Measurements from ENCODE around the gene NAALADL2.

NAALADL2 gene

GRCh38 chr3:174951034-174951433 is 91.9 kb downstream of the NAALADL2 start:
- Mint-ChIP-seq H3K9me3 (no peaks in the 10 kb centered on the region), H3K4me3 (no peak overlapping the region), H3K4me1 (peaks cover 4% of the 10 kb centered on the region), H3K36me3 (ENCODE audit: low read depth) (no peaks in the 10 kb centered on the region), H3K27me3 (ENCODE audit: low read depth) (no peaks in the 10 kb centered on the region), H3K27ac (no peak overlapping the region)
- no peak for TF ChIP-seq CTCF (IDR thresholded peaks at IDR 0.05; ENCODE audit: unreplicated experiment in 3 of 3)

GRCh38 chr3:174951498-174952005 is 92.4 kb downstream of the NAALADL2 start:
- TF ChIP-seq CTCF (IDR thresholded peaks at IDR 0.05; ENCODE audit: unreplicated experiment in 3 of 3): no peak
- H3K4me1 Mint-ChIP-seq: peaks cover 4% of the 10 kb centered on the region
- H3K9me3 Mint-ChIP-seq: no peaks in the 10 kb centered on the region
- H3K27me3 Mint-ChIP-seq (ENCODE audit: low read depth): no peaks in the 10 kb centered on the region
- H3K4me3 Mint-ChIP-seq: no peak overlapping the region
- H3K27ac Mint-ChIP-seq: no peak overlapping the region
- no peaks in the 10 kb centered on the region for H3K36me3 Mint-ChIP-seq (ENCODE audit: low read depth)

GRCh38 chr3:174953068-174953467 is 93.9 kb downstream of the NAALADL2 start:
- Mint-ChIP-seq H3K36me3 (ENCODE audit: low read depth) (no peaks in the 10 kb centered on the region), H3K27ac (no peak overlapping the region), H3K4me1 (peaks cover 14% of the 10 kb centered on the region), H3K9me3 (no peaks in the 10 kb centered on the region), H3K4me3 (no peak overlapping the region), H3K27me3 (ENCODE audit: low read depth) (no peaks in the 10 kb centered on the region)
- no peak for TF ChIP-seq CTCF (IDR thresholded peaks at IDR 0.05; ENCODE audit: unreplicated experiment in 3 of 3)

GRCh38 chr3:174955513-174956016 is 96.4 kb downstream of the NAALADL2 start:
- no peak overlapping the region for H3K27ac Mint-ChIP-seq
- H3K9me3 Mint-ChIP-seq: no peaks in the 10 kb centered on the region
- TF ChIP-seq CTCF (IDR thresholded peaks at IDR 0.05; ENCODE audit: unreplicated experiment in 3 of 3): no peak
- H3K4me3 Mint-ChIP-seq: no peak overlapping the region
- H3K36me3 Mint-ChIP-seq (ENCODE audit: low read depth): no peaks in the 10 kb centered on the region
- H3K27me3 Mint-ChIP-seq (ENCODE audit: low read depth): no peaks in the 10 kb centered on the region
- H3K4me1 Mint-ChIP-seq: peaks cover 10% of the 10 kb centered on the region

- Mint-ChIP-seq H3K9me3 (no peaks in the 10 kb centered on the region), H3K4me3 (no peak overlapping the region), H3K27ac (no peak overlapping the region), H3K36me3 (ENCODE audit: low read depth) (no peaks in the 10 kb centered on the region), H3K27me3 (ENCODE audit: low read depth) (no peaks in the 10 kb centered on the region), H3K4me1 (peaks cover 10% of the 10 kb centered on the region)
- no peak for TF ChIP-seq CTCF (IDR thresholded peaks at IDR 0.05; ENCODE audit: unreplicated experiment in 3 of 3)
Measured at GRCh38 chr3:174957081-174957480, 97.9 kb downstream of the NAALADL2 start.

GRCh38 chr3:174957551-174958001 is 98.4 kb downstream of the NAALADL2 start:
- Mint-ChIP-seq H3K27ac (peak overlapping the region in 2 of 3 experiments; percentile 31 to 48), H3K36me3 (ENCODE audit: low read depth) (no peaks in the 10 kb centered on the region), H3K4me1 (peaks cover 10% of the 10 kb centered on the region), H3K27me3 (ENCODE audit: low read depth) (no peaks in the 10 kb centered on the region), H3K9me3 (no peaks in the 10 kb centered on the region), H3K4me3 (no peak overlapping the region)
- TF ChIP-seq CTCF (IDR thresholded peaks at IDR 0.05; ENCODE audit: unreplicated experiment in 3 of 3): no peak
